HepG2 (cell line): ENCODE data around the gene PKIB. TPM values are rescaled to one million over a fixed set of nuclear protein-coding genes. Genes with fewer than 3 reads are reported as not detected.

Experiments
- AGO2 ChIP-seq: fragments of 200-400 bp; formaldehyde crosslinking; optimal IDR thresholded peaks from 2 replicates; pipeline ENCODE3; 2017; ENCODE audit warnings: mild to moderate bottlenecking, low read depth, low read length, moderate library complexity
- ASH2L ChIP-seq: fragments of 300-600, 200-600 bp; sonication (generic); IDR thresholded peaks from 2 replicates; pipeline ENCODE4 v1.7.0; 2017; ENCODE audit warnings: low read depth, mild to moderate bottlenecking, moderate library complexity, mixed read lengths, low read length; ENCODE audit not compliant: insufficient read length
- GATA4 ChIP-seq: sonication (generic); IDR thresholded peaks from 2 replicates; pipeline ENCODE4 v1.6.1; 2016; ENCODE audit warnings: antibody characterized with exemption, low read depth, borderline replicate concordance
- HIVEP1 ChIP-seq: sonication (generic); formaldehyde crosslinking; IDR thresholded peaks from 2 replicates; pipeline ENCODE4 v1.4.0; 2020; ENCODE audit warnings: mild to moderate bottlenecking, missing genetic modification reagents
- MTA3 ChIP-seq: sonication (generic); formaldehyde crosslinking; IDR thresholded peaks from 2 replicates; pipeline ENCODE4 v1.4.0; 2020; ENCODE audit warnings: missing genetic modification reagents
- PRMT3 ChIP-seq: sonication (generic); formaldehyde crosslinking; IDR thresholded peaks from 2 replicates; pipeline ENCODE4 v1.8.1; 2022; ENCODE audit warnings: low read depth, mild to moderate bottlenecking, moderate library complexity, missing genetic modification reagents, borderline replicate concordance
- TARDBP ChIP-seq: sonication (generic); formaldehyde crosslinking; IDR thresholded peaks from 2 replicates; pipeline ENCODE4 v1.8.0; 2022; ENCODE audit warnings: mild to moderate bottlenecking, missing genetic modification reagents
- TMF1 ChIP-seq: sonication (generic); formaldehyde crosslinking; IDR thresholded peaks from 2 replicates; pipeline ENCODE4 v1.8.1; 2022; ENCODE audit warnings: low read depth, missing genetic modification reagents
- ZNF160 ChIP-seq: sonication (generic); formaldehyde crosslinking; IDR thresholded peaks from 2 replicates; pipeline ENCODE4 v1.8.0; 2022; ENCODE audit warnings: mild to moderate bottlenecking, inconsistent platforms, missing genetic modification reagents
- ZNF547 ChIP-seq: sonication (generic); formaldehyde crosslinking; IDR thresholded peaks from 2 replicates; pipeline ENCODE4 v1.5.1; 2020; ENCODE audit warnings: mild to moderate bottlenecking, missing genetic modification reagents
- ZNF550 ChIP-seq: sonication (generic); formaldehyde crosslinking; IDR thresholded peaks from 2 replicates; pipeline ENCODE4 v1.4.0; 2020; ENCODE audit warnings: mild to moderate bottlenecking, missing genetic modification reagents, borderline replicate concordance
- ZNF850 ChIP-seq: sonication (generic); formaldehyde crosslinking; conservative IDR thresholded peaks from 2 replicates; pipeline ENCODE4 v1.9.0; 2021; ENCODE audit warnings: mild to moderate bottlenecking, missing genetic modification reagents
- polyA plus RNA-seq, 8 experiments: library from polyadenylated mRNA; depleted of rRNA in 3 of 8; stranded (reverse) in 7 of 8; unstranded in 1 of 8; fragments of >200 nt; fragmentation: Illumina TruSeq in 4 of 8; extraction: Trizol in 4 of 8; gene quantifications; 2 replicates each; pipeline versions ENCODE4 v1.2.1 to v1.2.3, GENCODE V29; 2011 to 2016; ENCODE audit warnings: low read depth in 4 of 8, missing spikeins in 1 of 8, mixed read lengths in 1 of 8; ENCODE audit not compliant: insufficient read depth in 1 of 8
- total RNA-seq, 5 experiments: library from RNA; depleted of rRNA; stranded (reverse); fragments of >200 nt; fragmentation: Illumina TruSeq; extraction: Trizol; gene quantifications; 2 replicates each; pipeline ENCODE4 v1.2.3, GENCODE V29; 2016; ENCODE audit warnings: low read depth in 1 of 5
- TF ChIP-seq, protein P1 (sequence below): IDR thresholded peaks from 2 replicates; pipeline ENCODE4 v1.6.1; 2012; ENCODE audit warnings: low read depth, low read length, improper control_type of control experiment
- TF ChIP-seq, protein P2 (sequence below): sonication (generic); formaldehyde crosslinking; IDR thresholded peaks from 2 replicates; pipeline ENCODE4 v1.9.0; 2022; ENCODE audit warnings: missing genetic modification reagents, mild to moderate bottlenecking, borderline replicate concordance
- TF ChIP-seq, protein P3 (sequence below): sonication (generic); formaldehyde crosslinking; IDR thresholded peaks from 2 replicates; pipeline ENCODE4 v1.4.0; 2020; ENCODE audit warnings: missing genetic modification reagents, borderline replicate concordance

The PKIB gene
- total and polyA plus RNA-seq, 2 of the 13 experiments (the other 11 are each of a cell fraction or from before 2014, with no cell fraction given): 1.4 to 1.5 TPM

DNA sequence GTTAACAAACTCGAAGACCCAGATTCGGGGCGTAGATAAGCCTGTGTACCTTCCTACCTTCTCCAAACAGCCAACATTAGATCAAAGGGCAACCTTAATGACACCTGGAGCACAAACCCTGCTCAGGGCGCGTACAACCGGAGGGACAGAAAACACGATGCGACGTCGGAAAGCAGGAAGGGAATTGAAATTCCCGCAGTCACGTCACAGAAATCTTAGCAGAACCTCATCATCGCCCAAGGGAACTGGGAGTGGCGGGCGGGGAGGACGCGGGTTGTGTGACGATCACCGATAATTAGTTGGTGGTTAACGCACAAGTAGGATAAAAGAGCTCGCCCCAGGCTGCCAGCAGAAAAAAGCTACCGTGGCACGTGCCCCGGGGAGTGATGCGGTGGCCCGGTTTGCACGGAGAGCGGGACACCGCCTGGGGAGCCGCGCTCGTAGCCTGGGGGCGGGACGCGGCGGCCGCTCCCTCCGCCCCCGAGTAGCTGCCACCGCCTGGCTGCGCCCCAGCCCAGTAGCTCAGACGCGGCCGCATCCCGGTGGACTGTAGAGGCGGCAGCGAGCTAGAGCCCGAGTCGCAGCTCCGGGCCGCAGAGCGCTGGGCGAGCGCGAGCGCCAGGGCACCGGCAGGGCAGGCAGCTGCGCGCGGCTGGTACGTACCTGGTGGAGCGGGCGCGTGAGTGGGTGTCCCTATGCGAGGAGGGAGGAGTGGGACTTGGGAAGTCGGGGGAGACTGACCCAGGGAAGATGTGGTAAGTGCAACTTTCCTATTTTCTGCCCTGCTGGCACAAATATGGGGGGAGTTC lies at the start of gene PKIB (continued):
- TF ChIP-seq, protein P1, sequence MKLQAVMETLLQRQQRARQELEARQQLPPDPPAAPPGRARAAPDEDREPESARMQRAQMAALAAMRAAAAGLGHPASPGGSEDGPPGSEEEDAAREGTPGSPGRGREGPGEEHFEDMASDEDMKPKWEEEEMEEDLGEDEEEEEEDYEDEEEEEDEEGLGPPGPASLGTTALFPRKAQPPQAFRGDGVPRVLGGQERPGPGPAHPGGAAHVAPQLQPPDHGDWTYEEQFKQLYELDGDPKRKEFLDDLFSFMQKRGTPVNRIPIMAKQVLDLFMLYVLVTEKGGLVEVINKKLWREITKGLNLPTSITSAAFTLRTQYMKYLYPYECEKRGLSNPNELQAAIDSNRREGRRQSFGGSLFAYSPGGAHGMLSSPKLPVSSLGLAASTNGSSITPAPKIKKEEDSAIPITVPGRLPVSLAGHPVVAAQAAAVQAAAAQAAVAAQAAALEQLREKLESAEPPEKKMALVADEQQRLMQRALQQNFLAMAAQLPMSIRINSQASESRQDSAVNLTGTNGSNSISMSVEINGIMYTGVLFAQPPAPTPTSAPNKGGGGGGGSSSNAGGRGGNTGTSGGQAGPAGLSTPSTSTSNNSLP: no peak
- TF ChIP-seq TARDBP (CRISPR knock-in tag): 0 out of 2 replicates have a peak, but pooled peaks have one; percentile 22
- peak; percentile 50; the same call in 1 of the 2 replicates for TF ChIP-seq TMF1
- TF ChIP-seq HIVEP1 (CRISPR knock-in tag): no peak
- no peak for TF ChIP-seq AGO2
- TF ChIP-seq, protein P2, sequence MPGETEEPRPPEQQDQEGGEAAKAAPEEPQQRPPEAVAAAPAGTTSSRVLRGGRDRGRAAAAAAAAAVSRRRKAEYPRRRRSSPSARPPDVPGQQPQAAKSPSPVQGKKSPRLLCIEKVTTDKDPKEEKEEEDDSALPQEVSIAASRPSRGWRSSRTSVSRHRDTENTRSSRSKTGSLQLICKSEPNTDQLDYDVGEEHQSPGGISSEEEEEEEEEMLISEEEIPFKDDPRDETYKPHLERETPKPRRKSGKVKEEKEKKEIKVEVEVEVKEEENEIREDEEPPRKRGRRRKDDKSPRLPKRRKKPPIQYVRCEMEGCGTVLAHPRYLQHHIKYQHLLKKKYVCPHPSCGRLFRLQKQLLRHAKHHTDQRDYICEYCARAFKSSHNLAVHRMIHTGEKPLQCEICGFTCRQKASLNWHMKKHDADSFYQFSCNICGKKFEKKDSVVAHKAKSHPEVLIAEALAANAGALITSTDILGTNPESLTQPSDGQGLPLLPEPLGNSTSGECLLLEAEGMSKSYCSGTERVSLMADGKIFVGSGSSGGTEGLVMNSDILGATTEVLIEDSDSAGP (CRISPR knock-in tag): peak; percentile 72; the same call in 1 of the 2 replicates
- TF ChIP-seq ASH2L: no peak
- TF ChIP-seq GATA4: peak; percentile 41; the same call in 1 of the 2 replicates
- peak; percentile 74; the same call in 1 of the 2 replicates for TF ChIP-seq ZNF850 (CRISPR knock-in tag)
- TF ChIP-seq ZNF160 (CRISPR knock-in tag): no peak
- TF ChIP-seq PRMT3: peak; percentile 85
- peak; percentile 58; the same call in 1 of the 2 replicates for TF ChIP-seq ZNF547 (CRISPR knock-in tag)
- TF ChIP-seq MTA3 (CRISPR knock-in tag): no peak
- TF ChIP-seq, protein P3, sequence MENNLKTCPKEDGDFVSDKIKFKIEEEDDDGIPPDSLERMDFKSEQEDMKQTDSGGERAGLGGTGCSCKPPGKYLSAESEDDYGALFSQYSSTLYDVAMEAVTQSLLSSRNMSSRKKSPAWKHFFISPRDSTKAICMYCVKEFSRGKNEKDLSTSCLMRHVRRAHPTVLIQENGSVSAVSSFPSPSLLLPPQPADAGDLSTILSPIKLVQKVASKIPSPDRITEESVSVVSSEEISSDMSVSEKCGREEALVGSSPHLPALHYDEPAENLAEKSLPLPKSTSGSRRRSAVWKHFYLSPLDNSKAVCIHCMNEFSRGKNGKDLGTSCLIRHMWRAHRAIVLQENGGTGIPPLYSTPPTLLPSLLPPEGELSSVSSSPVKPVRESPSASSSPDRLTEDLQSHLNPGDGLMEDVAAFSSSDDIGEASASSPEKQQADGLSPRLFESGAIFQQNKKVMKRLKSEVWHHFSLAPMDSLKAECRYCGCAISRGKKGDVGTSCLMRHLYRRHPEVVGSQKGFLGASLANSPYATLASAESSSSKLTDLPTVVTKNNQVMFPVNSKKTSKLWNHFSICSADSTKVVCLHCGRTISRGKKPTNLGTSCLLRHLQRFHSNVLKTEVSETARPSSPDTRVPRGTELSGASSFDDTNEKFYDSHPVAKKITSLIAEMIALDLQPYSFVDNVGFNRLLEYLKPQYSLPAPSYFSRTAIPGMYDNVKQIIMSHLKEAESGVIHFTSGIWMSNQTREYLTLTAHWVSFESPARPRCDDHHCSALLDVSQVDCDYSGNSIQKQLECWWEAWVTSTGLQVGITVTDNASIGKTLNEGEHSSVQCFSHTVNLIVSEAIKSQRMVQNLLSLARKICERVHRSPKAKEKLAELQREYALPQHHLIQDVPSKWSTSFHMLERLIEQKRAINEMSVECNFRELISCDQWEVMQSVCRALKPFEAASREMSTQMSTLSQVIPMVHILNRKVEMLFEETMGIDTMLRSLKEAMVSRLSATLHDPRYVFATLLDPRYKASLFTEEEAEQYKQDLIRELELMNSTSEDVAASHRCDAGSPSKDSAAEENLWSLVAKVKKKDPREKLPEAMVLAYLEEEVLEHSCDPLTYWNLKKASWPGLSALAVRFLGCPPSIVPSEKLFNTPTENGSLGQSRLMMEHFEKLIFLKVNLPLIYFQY (CRISPR knock-in tag): peak; percentile 89
- no peak for TF ChIP-seq ZNF550 (CRISPR knock-in tag)
